GM19351 (cell line): Measurements from ENCODE around the gene CTBP1.

Experiments
- ATAC-seq: cut with Tn5 transposase; IDR thresholded peaks from one replicate; pipeline ENCODE4 v1.9.1; 2021; ENCODE audit warnings: mild to moderate bottlenecking, moderate library complexity; ENCODE audit not compliant: unreplicated experiment

Gene CTBP1

DNA sequence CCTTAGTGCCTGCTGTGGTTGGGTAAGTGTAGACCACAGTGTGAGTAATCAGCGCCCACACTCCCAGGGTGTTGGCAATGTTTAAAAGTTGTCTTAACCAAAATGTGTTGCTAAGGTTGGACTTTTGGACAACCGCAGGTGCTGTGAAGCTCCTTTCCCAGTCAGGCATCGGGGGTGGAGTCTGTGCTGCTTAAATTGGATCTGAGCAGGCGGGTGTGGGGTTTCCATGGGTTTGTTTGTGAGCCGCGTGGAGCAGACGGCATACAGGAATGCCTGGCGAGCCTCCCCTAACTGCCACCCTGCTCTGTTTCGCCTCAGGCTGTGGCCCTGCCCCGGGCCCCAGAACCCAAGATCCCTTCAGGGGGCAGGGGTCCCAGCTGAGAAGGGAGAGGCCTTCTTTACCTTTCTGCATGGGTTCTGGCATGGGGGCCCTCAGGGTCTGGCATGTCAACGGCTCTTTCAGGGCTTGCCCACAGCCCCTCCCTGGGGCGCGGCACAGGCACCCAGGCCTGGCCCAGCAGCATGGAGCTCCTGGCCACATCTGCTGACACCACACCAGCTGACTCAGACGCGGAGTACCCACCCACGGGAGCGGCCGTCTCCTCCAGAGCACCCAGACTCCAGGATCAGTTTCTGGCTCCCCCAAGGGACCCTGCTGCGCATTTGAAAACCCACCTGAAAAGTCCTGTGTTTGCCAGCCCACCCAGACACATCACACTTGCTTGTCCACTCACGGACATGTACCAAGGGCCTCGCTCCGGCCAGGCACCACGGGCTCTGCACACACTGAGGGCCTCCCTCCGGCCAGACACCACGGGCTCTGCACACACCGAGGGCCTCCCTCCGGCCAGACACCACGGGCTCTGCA lies 71.4 kb downstream of the CTBP1 start:
- ATAC-seq = no peak

DNA sequence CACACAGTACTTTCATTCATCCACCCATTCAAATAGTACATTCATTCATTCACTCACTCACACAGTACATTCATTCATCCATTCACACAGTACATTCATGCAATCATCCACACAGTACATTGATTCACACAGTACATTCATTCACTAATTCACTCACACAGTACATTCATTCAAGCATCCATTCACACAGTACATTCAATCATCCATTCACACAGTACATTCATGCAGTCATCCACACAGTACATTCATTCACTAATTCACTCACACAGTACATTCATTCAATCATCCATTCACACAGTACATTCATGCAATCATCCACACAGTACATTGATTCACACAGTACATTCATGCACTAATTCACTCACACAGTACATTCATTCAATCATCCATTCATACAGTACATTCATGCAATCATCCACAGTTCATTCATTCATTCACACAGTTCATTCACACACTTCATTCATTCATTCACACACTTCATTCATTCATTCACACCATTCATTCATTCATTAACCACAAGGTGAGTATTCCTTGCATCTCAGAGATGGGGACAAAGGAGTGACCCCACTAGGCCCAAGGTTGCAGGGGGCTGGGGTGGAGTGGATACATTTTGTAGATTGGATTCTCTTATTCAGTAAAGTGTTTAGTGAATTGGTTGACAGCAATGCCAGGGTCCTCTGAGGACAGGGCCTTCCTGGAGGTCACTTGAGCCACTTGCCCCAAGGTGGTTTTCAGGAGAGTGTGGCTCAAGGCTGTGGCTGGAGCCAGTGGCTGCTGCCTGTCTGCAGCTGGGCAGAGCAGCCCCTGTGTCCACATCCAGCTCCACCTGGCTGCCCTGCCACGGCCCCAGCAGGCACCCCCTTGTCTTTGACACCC lies 72.3 kb downstream of the CTBP1 start:
- no peak for ATAC-seq

DNA sequence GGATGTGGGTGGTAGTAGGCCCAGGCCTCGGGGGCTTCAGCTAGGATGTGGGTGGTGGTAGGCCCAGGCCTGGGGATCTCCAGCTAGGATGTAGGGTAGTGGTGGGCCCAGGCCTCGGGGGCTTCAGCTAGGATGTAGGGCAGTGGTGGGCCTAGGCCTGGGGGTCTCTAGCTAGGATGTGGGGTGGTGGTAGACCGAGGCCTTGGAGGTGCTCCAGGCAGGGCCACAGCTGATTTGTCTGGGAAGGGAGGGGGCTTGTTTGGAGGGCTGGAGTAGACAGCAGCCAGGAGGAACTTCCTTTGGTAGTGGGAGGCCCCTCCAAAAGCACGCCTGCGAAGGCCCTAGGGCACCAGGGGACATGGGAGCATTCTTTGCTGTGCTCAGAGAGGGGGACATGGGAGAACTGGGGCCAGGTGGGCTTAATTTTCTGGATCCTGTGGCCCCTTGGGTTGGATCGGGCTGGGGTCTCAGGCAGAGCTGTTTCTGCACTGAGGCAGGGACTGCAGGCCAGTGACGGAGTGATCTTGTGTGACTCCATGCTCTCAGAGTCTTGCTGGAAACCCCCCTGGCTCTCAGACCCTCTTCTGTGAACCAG lies 73.2 kb downstream of the CTBP1 start:
- no peak for ATAC-seq

DNA sequence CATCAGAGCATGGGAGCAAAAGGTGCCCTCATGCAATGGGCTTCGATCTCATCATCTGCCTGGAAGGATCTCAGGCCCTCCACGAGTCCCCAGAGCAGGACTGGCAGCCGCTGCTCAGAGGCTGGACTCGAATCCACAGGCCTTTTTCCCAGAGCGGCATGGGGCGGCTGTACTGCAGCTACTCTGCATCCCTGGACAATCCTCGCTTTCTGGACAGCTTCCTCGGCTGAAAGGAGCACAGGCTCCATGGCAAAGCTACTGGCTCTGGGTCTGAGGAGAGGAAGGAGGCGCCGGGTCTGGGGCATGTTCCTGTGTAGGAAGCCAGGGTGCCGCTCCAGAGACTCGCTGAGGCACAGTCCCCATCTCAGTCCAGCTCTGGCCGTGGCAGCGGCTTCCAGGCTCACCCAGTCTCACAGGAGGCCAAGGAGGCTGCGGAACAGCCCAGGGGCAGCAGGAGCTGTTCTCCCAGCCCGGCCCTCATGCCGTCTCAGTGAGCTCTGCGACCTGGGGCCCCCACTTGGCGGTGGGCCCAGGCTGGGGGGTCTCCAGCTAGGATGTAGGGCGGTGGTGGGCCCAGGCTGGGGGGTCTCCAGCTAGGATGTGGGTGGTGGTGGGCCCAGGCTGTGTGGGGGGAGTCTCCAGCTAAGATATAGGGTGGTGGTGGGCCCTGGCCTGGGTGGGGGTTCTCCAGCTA lies 73.8 kb downstream of the CTBP1 start:
- no peak for ATAC-seq

GRCh38 chr4:1172971-1173757 lies 75.8 kb downstream of the CTBP1 start:
- ATAC-seq = no peak

DNA sequence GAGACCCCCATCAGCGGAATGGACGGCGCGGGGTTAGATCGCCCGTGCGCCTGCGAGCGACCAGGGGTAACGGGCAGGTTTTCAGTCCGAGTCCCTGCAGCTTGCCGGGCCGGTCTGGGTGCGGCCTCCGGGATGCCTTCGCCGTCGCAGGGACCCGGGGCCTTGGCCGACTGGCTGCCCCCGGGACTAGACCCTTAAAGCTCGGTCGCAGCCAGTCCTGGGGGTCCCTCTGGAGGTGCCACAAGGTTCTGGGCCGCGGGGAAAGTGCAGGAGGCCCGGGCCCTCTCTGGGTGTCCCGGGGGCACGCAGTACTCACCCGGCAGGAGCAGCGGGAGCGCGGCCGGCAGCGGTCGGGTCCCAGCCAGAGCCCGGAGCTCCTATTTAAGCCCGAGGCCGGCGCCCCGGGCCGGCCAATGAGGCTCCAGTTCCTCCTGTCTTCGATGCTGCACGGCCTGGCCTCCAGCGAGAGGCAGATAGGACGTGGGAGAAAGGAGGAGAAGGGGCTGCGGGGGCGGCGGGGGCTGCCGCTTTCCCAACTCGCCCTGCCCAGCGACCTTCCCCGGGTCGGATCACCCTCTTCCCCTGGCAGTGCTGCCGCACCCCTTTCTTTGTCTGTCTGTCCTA lies 76.6 kb downstream of the CTBP1 start, which contains the start of gene SPON2:
Gene SPON2, minus strand, starts transcription at position 356 of the 624 bp plus-strand sequence.
- no peak for ATAC-seq

DNA sequence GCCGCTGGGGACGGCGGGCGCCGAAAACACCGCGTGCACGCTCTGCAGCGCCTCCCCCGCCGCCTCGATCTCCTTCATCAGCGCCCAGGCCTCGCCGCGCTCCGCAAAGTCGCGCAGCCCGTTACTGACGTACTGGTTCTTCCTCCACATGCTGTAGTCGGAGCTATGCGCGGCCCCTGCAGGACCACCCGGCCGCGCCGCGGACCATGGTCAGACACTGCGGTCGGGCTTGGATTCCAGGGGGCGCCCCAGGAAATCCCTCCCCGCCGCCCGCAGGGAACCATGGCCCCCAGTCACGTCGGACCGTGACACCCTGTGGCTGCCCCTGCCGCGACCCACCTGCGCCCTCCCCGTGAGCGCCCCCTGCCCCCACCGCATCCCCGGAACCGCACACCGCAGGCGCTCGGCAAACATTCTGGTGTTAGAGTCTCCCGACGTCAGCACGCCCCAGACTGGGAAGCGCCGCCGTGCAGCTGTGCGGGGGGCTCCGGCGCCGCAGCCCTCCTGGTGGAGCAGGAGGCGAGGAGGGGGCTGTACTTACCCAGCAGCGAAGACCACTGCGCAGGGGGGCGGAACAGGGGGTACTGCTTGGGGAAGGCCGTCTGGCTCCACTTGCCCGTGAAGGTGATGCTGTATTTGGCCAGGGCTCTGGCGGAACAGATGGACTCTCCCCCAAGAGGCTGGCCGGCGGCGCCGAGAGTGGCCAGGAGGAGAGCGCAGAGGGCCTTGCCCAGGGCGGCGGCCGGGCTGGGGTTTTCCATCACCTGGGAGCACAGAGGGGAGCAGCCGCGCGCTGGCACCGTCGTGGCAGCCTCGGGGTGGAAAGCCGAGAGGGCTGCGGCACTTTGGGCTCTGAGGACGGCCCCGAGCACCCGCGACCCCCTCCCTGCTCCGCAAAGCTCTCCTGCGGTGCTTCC lies 77.4 kb downstream of the CTBP1 start:
- no peak for ATAC-seq

DNA sequence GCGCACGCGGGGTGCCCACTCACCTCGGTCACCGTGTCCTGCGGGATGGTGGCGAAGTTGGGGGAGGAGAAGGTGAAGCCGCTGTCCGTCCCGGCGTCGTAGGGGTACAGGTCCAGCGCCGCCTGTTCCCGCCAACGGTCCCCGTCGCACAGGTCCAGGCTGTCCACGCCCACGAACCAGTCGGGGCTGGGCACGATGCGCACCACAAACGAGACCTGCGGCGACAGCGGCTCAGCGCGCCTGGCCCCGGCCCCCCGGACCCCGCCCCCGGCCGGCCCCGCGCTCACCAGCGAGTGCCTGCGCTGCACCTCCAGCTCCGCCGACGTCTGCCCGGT lies 78.0 kb downstream of the CTBP1 start:
- ATAC-seq = no peak

DNA sequence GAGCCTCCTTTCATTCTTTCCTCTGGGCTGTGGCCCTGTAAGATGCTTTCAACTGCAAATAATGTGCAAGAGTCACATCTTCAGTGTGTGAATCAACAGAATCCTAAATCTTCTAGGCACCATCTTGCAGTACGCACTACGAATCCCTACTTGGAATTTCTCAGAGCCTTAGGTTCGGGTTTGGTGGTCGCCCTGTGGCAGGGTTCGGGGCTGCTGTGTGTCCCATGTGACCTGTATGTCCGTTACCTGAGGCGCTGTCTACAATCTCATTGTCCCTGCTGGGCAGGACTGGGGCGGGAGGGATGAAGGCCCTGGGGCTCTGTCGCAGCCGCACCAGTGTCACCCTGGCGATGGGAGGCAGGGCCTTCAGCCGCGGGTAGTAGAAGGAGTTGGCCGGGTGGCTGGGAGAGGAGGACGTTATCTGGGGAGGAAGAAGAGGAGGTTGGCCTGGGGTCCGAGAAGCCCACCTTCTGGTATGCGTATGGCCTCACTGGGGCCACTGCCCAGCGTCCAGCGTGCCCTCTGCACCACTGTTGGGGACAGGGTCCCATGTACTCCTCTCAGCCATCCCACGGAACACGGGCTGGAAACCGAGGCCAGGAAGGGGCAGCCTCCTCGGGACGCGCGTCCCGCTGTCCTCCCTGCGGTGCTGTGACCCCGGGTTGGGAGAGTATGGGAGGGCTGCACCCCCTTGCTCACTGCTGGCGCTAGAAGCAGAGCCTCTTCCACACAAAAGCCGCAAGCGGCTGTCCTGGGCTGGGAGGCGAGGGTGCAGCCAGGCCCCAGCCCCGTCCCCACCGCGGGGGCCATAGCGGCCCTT lies 78.6 kb downstream of the CTBP1 start:
- ATAC-seq = no peak

GRCh38 chr4:1169691-1170096 lies 79.2 kb downstream of the CTBP1 start:
- no peak for ATAC-seq

GRCh38 chr4:1169171-1169671 lies 79.7 kb downstream of the CTBP1 start:
- ATAC-seq = no peak

DNA sequence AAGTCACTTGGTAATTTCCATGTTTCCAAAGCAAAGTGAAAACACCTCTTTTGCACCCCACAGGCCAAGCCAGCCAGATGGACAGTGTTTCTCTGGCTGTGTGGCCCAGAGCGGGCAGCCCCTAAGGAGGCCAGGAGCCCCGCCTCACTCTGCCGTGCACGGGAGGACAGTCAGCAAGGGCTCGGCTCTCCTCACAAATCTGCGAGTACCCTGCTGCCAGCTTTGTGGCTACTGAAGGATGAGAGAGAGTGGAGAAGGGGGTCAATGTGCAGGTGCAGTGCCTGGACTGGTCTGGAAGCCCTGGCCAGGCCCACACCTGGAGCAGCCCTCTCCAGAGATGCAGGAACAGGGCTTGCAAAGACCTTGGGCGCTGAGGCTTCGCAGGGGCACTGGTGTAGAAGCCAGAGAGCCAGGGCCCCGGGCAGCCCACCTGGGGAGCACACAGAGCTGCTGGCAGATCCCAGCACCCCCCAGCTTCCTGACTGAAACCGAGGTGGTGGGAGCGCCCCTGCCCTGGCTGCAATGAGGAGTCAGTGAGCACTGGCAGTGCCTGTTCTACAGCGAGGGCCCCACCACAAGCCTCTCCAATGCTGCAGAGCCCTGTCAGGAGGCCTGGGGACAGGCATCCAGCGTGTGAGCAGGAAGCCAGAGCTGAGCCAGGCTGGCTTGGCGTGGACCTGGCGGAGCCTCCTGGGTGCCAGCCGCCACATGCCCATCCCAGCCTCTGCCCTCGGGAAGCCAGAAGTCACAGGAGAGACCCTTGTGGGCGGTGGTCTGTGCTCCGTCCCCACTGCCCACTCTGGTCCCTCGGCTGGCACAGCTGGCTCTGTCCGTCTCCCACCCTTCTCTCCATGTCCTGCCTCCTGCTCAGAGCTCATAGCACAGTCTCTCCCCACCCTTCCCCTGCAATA lies 80.5 kb downstream of the CTBP1 start:
- no peak for ATAC-seq

DNA sequence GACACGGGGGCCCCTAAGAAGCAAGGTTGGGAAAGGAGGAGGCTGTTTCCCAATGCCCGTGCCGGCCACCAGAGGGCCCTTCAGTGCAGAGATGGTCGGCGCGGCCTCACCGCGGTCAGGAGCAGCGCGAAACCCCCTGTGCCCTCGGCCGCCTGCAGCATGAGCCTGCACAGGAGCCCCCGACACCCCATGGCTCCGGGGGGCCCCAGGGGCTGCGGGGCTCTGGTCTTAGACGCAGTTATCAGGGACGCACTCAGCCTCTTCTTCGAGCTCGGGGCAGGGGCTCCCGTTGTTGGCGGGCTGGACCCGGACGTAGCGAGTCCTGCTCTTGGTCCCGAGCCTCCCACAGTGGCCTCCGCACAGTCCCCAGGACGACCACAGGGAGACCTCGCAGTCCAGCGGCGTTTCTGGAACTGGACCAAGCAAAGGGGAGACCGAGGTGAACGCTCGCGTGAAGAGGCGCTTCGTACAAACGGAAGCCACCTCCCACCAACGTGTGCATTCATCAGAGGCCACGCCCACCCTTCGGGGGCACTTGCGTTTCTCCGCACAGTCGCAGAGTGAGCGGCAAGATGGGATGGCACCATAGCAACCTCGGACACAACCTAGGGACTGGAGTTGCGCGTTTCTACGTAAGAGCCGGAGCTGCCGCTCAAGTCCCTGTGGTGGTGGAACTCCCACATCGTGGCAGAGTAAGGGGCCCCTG lies 81.5 kb downstream of the CTBP1 start:
- ATAC-seq = peak; percentile 85

DNA sequence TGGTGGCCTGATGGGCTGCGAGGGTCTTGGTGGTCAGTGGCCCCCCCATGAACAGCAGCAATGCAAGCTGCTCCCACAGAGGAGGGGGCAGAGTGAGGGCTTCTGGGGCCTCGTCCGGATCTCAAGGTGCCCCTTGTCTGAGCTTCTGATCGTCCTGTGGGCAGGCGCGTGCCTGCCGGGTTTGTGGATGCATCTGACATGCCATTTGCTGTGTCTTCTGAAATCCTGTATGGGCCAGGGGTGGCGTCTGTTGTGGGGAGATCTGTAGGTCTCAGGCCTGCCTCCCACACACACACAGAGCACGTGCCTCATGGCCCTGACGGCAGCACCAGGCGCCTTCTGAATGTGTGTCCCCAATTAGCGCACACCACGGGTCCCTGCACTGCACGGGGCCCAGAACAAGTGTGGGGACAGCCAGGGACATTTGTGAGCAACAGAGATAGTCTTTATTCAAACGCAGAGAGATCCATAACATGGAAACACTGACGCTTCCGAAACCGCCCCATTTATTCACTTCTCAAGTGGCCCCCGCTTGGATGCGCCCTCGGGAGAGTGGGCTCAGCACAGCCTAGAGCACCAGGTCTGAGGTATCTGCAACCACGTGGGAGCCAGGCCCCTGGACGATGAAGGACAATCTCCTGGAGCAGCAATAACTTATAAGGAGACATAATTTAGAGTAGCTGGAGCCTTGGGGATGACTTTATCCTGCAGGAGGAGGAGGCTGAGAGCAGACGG lies 82.3 kb downstream of the CTBP1 start:
- peak; percentile 7 for ATAC-seq

DNA sequence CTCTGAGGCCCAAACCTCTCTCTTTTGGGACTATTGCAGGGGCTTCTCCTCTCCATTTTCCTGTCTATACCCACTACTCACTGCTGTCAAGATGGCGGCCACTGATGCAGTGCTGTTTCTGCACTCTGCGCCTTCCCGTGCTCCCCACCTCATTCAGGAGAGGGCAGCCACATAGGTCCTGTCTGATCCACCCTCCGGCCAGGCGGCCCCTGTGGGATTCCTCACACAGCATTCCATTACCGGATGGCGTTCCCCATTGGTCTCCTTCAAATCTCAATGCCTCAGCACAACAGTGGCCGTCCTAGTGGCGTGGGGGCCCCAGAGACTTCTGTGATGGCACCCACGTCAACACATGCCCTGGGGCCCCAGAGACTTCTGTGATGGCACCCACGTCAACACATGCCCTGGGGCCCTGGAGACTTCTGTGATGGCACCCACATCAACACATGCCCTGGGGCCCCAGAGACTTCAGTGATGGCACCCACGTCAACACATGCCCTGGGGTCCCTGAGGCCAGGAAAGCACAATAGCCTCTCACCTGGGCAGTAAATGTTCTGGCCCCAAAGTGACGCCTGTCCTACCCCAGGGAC lies 83.9 kb downstream of the CTBP1 start:
- no peak for ATAC-seq
